Measurements from ENCODE around the gene AREL1. TPM values are rescaled to one million over a fixed set of nuclear protein-coding genes. Genes with fewer than 3 reads are reported as not detected.

AREL1 gene
- total and polyA plus RNA-seq, 2 donors (not counting 3 experiments of a cell fraction or from before 2014, with no cell fraction given) = 46.4 to 67.2 TPM

DNA sequence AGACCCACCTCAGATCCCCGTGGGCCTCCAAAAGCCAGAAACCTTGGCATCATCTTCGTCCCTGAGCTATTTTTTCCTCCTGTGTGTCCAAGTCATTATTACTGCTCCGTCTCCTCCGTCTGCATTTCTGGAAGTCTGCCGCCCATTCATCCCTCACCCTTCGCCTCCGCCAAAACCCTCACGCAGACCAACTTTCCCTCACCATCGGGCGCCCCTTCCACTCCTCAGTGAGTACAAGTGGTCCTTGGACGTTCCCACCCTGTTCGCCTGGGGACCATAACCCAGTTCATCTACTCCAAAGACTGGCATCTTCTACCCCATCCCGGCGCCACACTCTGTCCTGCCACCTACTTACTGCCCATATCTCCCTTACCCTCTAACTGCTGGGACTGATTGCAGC lies 97.1 kb downstream of the AREL1 start:
- FAIRE-seq (no peak), DNase-seq (ENCODE audit: low read depth, low spot score) (no peak)
- Histone ChIP-seq H2AFZ (ENCODE audit: low read depth, low read length) (no peak overlapping the region), H3K27me3 (ENCODE audit: control insufficient read depth in 2 of 2, insufficient read depth in 2 of 2, low read length in 2 of 2) (no peaks in the 10 kb centered on the region), H3K4me2 (ENCODE audit: insufficient read depth, low read length) (peak overlapping the region; percentile 73), H3K79me2 (ENCODE audit: control insufficient read depth, insufficient read depth, low read length) (peaks cover 44% of the 10 kb centered on the region), H3K9me3 (replicated peaks; ENCODE audit: control insufficient read depth, insufficient read depth, low read length) (no peaks in the 10 kb centered on the region), H3K9me1 (replicated peaks; ENCODE audit: control insufficient read depth, extremely low read depth, insufficient read depth, low read length) (no peaks in the 10 kb centered on the region), H3K9ac (replicated peaks; ENCODE audit: extremely low read depth, insufficient read depth, low read length) (no peak overlapping the region), H3K4me3 (replicated peaks in 1 of 3; ENCODE audit: insufficient read depth in 1 of 3, low read depth in 1 of 3, low read length in 3 of 3) (peak overlapping the region in 1 of 3 experiments; percentile 9), H3K4me1 (ENCODE audit: control insufficient read depth, extremely low read depth, insufficient read depth, low read length) (peaks cover 73% of the 10 kb centered on the region), H3K36me3 (ENCODE audit: control insufficient read depth in 2 of 2, extremely low read depth in 1 of 2, insufficient read depth in 2 of 2, low read length in 2 of 2) (no peaks in the 10 kb centered on the region), H4K20me1 (replicated peaks; ENCODE audit: control insufficient read depth, extremely low read depth, insufficient read depth, low read length) (no peaks in the 10 kb centered on the region), H3K27ac (ENCODE audit: insufficient read depth, low read depth, low read length) (peak overlapping the region; percentile 98)
- no peak for TF ChIP-seq POLR2A (IDR thresholded peaks at IDR 0.05; ENCODE audit: low read depth, low read length)
- no peak for TF ChIP-seq MYC (IDR thresholded peaks at IDR 0.05; ENCODE audit: low read depth, low read length)
- TF ChIP-seq JUN (IDR thresholded peaks at IDR 0.05; ENCODE audit: borderline replicate concordance, insufficient read depth, insufficient read length, low read depth) = no peak
- TF ChIP-seq, protein P1, sequence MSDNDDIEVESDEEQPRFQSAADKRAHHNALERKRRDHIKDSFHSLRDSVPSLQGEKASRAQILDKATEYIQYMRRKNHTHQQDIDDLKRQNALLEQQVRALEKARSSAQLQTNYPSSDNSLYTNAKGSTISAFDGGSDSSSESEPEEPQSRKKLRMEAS (IDR thresholded peaks at IDR 0.05; ENCODE audit: insufficient read depth, insufficient read length) = no peak
- no peak for TF ChIP-seq EZH2 (IDR thresholded peaks at IDR 0.05; ENCODE audit: borderline replicate concordance, low read depth, low read length, severe bottlenecking)
- TF ChIP-seq FOS (IDR thresholded peaks at IDR 0.05; ENCODE audit: borderline replicate concordance, insufficient read depth, low read length) = no peak
- no peak for TF ChIP-seq POLR2AphosphoS5 (IDR thresholded peaks at IDR 0.05; ENCODE audit: insufficient read depth, low read depth, low read length)
- TF ChIP-seq, protein P2, sequence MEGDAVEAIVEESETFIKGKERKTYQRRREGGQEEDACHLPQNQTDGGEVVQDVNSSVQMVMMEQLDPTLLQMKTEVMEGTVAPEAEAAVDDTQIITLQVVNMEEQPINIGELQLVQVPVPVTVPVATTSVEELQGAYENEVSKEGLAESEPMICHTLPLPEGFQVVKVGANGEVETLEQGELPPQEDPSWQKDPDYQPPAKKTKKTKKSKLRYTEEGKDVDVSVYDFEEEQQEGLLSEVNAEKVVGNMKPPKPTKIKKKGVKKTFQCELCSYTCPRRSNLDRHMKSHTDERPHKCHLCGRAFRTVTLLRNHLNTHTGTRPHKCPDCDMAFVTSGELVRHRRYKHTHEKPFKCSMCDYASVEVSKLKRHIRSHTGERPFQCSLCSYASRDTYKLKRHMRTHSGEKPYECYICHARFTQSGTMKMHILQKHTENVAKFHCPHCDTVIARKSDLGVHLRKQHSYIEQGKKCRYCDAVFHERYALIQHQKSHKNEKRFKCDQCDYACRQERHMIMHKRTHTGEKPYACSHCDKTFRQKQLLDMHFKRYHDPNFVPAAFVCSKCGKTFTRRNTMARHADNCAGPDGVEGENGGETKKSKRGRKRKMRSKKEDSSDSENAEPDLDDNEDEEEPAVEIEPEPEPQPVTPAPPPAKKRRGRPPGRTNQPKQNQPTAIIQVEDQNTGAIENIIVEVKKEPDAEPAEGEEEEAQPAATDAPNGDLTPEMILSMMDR (IDR thresholded peaks at IDR 0.05; ENCODE audit: extremely low read depth in 1 of 2, insufficient read depth in 1 of 2, low read depth in 1 of 2, low read length in 2 of 2) = no peak
- TF ChIP-seq GATA2 (IDR thresholded peaks at IDR 0.05; ENCODE audit: insufficient read depth, insufficient read length, low read depth, low read length) = no peak
- intact Hi-C loops (cut with micrococcal nuclease) = loop anchor here (5.0 kb wide), 1 partner anchor 372 kb away; no protein-coding TSS in a partner anchor
- ChIA-PET CTCF (interaction anchor here (1.2 to 7.8 kb wide), 6 partner anchors 17 to 188 kb away, joined by 3 to 74 read pairs (median 20); no protein-coding TSS in a partner anchor), POLR2A (interaction anchor here (1.2 kb wide), 1 partner anchor 19 kb away, joined by 3 read pairs; no protein-coding TSS in a partner anchor)
- BruUV-seq (replicated peaks) = no TSS peak
- dilution Hi-C loops (cut with MboI; ENCODE audit: extremely low pct_ligation_motif_present, low sequenced_read_pairs) = no loop called here
